SK-N-SH treated with all-trans-retinoic acid at 6 μM for 48 hours (cell line): ENCODE measurements around the gene SMPDL3B.
A peak's percentile ranks its signal among the peaks of the same experiment; 100 is the strongest.

ENCODE experiments used
- ATAC-seq: fragments of 200-7000 bp; cut with Tn5 transposase; 3 replicates; pipeline ENCODE4 v1.9.1; 2020; ENCODE audit warnings: mild to moderate bottlenecking, moderate library complexity
- ARNTL ChIP-seq: fragments of 450-650 bp; formaldehyde crosslinking; IDR thresholded peaks from 2 replicates; pipeline ENCODE4 v1.5.0; 2020; ENCODE audit warnings: low read depth, mild to moderate bottlenecking, moderate library complexity, borderline replicate concordance
- BACH2 ChIP-seq: fragments of 250-450 bp; sonication (Bioruptor Pico); IDR thresholded peaks from 2 replicates; pipeline ENCODE4 v1.9.0; 2021; ENCODE audit warnings: mild to moderate bottlenecking, borderline replicate concordance
- CREB5 ChIP-seq: fragments of 250-450 bp; sonication (Bioruptor Pico); IDR thresholded peaks from 2 replicates; pipeline ENCODE4 v1.5.1; 2020; ENCODE audit warnings: low read depth, mild to moderate bottlenecking, moderate library complexity
- CSDC2 ChIP-seq: fragments of 250-450 bp; sonication (Bioruptor Pico); IDR thresholded peaks from 2 replicates; pipeline ENCODE4 v1.5.0; 2020; ENCODE audit warnings: mild to moderate bottlenecking, moderate library complexity
- CSRNP3 ChIP-seq: fragments of 250-450 bp; sonication (Bioruptor Pico); IDR thresholded peaks from 2 replicates; pipeline ENCODE4 v1.5.1; 2021; ENCODE audit warnings: mild to moderate bottlenecking, moderate library complexity
- ESRRG ChIP-seq: fragments of 250-450 bp; sonication (Bioruptor Pico); IDR thresholded peaks from 2 replicates; pipeline ENCODE4 v1.6.1; 2021; ENCODE audit warnings: mild to moderate bottlenecking
- GLIS3 ChIP-seq: fragments of 250-450 bp; sonication (Bioruptor Pico); IDR thresholded peaks from 2 replicates; pipeline ENCODE4 v1.5.0; 2020; ENCODE audit warnings: mild to moderate bottlenecking, moderate library complexity
- ISL1 ChIP-seq: fragments of 250-450 bp; sonication (Bioruptor Pico); IDR thresholded peaks from 2 replicates; pipeline ENCODE4 v2.1.2; 2022; ENCODE audit warnings: mild to moderate bottlenecking, moderate library complexity
- OSR1 ChIP-seq: fragments of 250-450 bp; sonication (Bioruptor Pico); IDR thresholded peaks from 2 replicates; pipeline ENCODE4 v1.8.0; 2022; ENCODE audit warnings: moderate library complexity, mild to moderate bottlenecking, inconsistent platforms
- PATZ1 ChIP-seq: fragments of 250-450 bp; sonication (Bioruptor Pico); IDR thresholded peaks from 2 replicates; pipeline ENCODE4 v1.8.0; 2020; ENCODE audit warnings: mild to moderate bottlenecking, moderate library complexity, borderline replicate concordance
- POU6F1 ChIP-seq: fragments of 250-450 bp; sonication (Bioruptor Pico); IDR thresholded peaks from 2 replicates; pipeline ENCODE4 v1.8.0; 2021; ENCODE audit warnings: low read depth, mild to moderate bottlenecking, moderate library complexity, borderline replicate concordance
- PPARA ChIP-seq: fragments of 250-450 bp; sonication (Bioruptor Pico); IDR thresholded peaks from 2 replicates; pipeline ENCODE4 v1.5.0; 2020; ENCODE audit warnings: mild to moderate bottlenecking, borderline replicate concordance
- RARB ChIP-seq: fragments of 250-450 bp; sonication (Bioruptor Pico); IDR thresholded peaks from 2 replicates; pipeline ENCODE4 v1.8.0; 2021; ENCODE audit warnings: mild to moderate bottlenecking, moderate library complexity
- SNAI2 ChIP-seq: fragments of 250-450 bp; sonication (Bioruptor Pico); IDR thresholded peaks from 2 replicates; pipeline ENCODE4 v1.5.0; 2020; ENCODE audit warnings: mild to moderate bottlenecking, moderate library complexity
- TCF4 ChIP-seq: fragments of 250-450 bp; sonication (Bioruptor Pico); IDR thresholded peaks from 2 replicates; pipeline ENCODE4 v1.8.0; 2021; ENCODE audit warnings: mild to moderate bottlenecking, moderate library complexity, borderline replicate concordance
- TOX ChIP-seq: fragments of 250-450 bp; sonication (Bioruptor Pico); IDR thresholded peaks from 2 replicates; pipeline ENCODE4 v1.8.0; 2021; ENCODE audit warnings: mild to moderate bottlenecking, moderate library complexity, borderline replicate concordance
- TSHZ2 ChIP-seq: fragments of 250-450 bp; sonication (Bioruptor Pico); IDR thresholded peaks from 2 replicates; pipeline ENCODE4 v1.5.0; 2020; ENCODE audit warnings: mild to moderate bottlenecking, moderate library complexity
- ZC3H10 ChIP-seq: fragments of 250-450 bp; sonication (Bioruptor Pico); IDR thresholded peaks from 2 replicates; pipeline ENCODE4 v1.5.1; 2021; ENCODE audit warnings: mild to moderate bottlenecking, moderate library complexity
- ZFP3 ChIP-seq: fragments of 250-450 bp; sonication (Bioruptor Pico); IDR thresholded peaks from 2 replicates; pipeline ENCODE4 v1.5.0; 2020; ENCODE audit warnings: mild to moderate bottlenecking, moderate library complexity
- ZFP30 ChIP-seq: fragments of 450-650 bp; formaldehyde crosslinking; IDR thresholded peaks from 2 replicates; pipeline ENCODE4 v1.5.0; 2022; ENCODE audit warnings: mild to moderate bottlenecking, moderate library complexity
- ZNF565 ChIP-seq: fragments of 450-650 bp; formaldehyde crosslinking; conservative IDR thresholded peaks from 2 replicates; pipeline ENCODE4 v1.5.0; 2020; ENCODE audit warnings: low read depth, mild to moderate bottlenecking, moderate library complexity
- ZNF70 ChIP-seq: fragments of 450-650 bp; formaldehyde crosslinking; IDR thresholded peaks from 2 replicates; pipeline ENCODE4 v1.5.0; 2020; ENCODE audit warnings: mild to moderate bottlenecking, moderate library complexity
- ZNF8 ChIP-seq: fragments of 450-650 bp; formaldehyde crosslinking; IDR thresholded peaks from 2 replicates; pipeline ENCODE4 v1.5.0; 2020; ENCODE audit warnings: mild to moderate bottlenecking, moderate library complexity

SMPDL3B gene

GRCh38 chr1:27961646-27962221 lies 26.9 kb downstream of the SMPDL3B start:
- TF ChIP-seq RARB (no peak), ESRRG (CRISPR knock-in tag) (no peak), ZC3H10 (CRISPR knock-in tag) (no peak), GLIS3 (no peak), ZNF565 (no peak), TCF4 (CRISPR knock-in tag) (no peak), BACH2 (CRISPR knock-in tag) (no peak), ZNF8 (no peak), ZNF70 (no peak), ZFP30 (no peak), ARNTL (CRISPR knock-in tag) (no peak), CSDC2 (CRISPR knock-in tag) (no peak), CREB5 (CRISPR knock-in tag) (no peak), SNAI2 (CRISPR knock-in tag) (no peak), PPARA (no peak)
- ATAC-seq = peak; percentile 58

- TF ChIP-seq CSDC2 (CRISPR knock-in tag) (no peak), ESRRG (CRISPR knock-in tag) (no peak), BACH2 (CRISPR knock-in tag) (no peak), GLIS3 (no peak), POU6F1 (CRISPR knock-in tag) (no peak), ZNF70 (no peak), ZC3H10 (CRISPR knock-in tag) (no peak), TCF4 (CRISPR knock-in tag) (no peak), CREB5 (CRISPR knock-in tag) (no peak), ZFP30 (no peak), ZNF8 (no peak), ARNTL (CRISPR knock-in tag) (no peak), RARB (no peak), CSRNP3 (CRISPR knock-in tag) (no peak), ISL1 (CRISPR knock-in tag) (no peak), ZFP3 (CRISPR knock-in tag) (no peak), SNAI2 (CRISPR knock-in tag) (no peak), OSR1 (CRISPR knock-in tag) (no peak), PATZ1 (CRISPR knock-in tag) (no peak)
- no peak for ATAC-seq
Observed at GRCh38 chr1:27963393-27963792, 28.6 kb downstream of the SMPDL3B start.

GRCh38 chr1:27966402-27967105 lies 31.8 kb downstream of the SMPDL3B start:
- ATAC-seq = no peak
- TF ChIP-seq ZFP30 (no peak), CREB5 (CRISPR knock-in tag) (no peak), BACH2 (CRISPR knock-in tag) (no peak), ZNF565 (no peak), TOX (CRISPR knock-in tag) (no peak), OSR1 (CRISPR knock-in tag) (no peak), ISL1 (CRISPR knock-in tag) (no peak), TSHZ2 (no peak), POU6F1 (CRISPR knock-in tag) (no peak), TCF4 (CRISPR knock-in tag) (no peak)
